HUDEP-2 (cell line): ENCODE measurements around the gene TTYH2.
A peak's percentile ranks its signal among the peaks of the same experiment; 100 is the strongest.

Experiments
- DNase-seq, 76 experiments: peaks; one replicate each; lab custom pipeline; 2025; ENCODE audit not compliant: unreplicated experiment in 76 of 76; lab: John Stamatoyannopoulos, UW

TTYH2 gene

GRCh38 chr17:74281799-74282198 lies 68.4 kb downstream of the TTYH2 start:
- no peak for DNase-seq

- peak in 1 of 76 experiments; percentile 15 for DNase-seq
Measured at GRCh38 chr17:74282274-74282586, 68.9 kb downstream of the TTYH2 start.

GRCh38 chr17:74282587-74283370 lies 69.4 kb downstream of the TTYH2 start:
- peak in 71 of 76 experiments; percentile 13 to 95 (median 76) for DNase-seq

- no peak for DNase-seq
Measured at GRCh38 chr17:74283371-74283673, 70.0 kb downstream of the TTYH2 start.

GRCh38 chr17:74287031-74287602 lies 73.7 kb downstream of the TTYH2 start:
- DNase-seq, result peak in 70 of 76 experiments; percentile 22 to 81 (median 62)

- no peak for DNase-seq
Measured at GRCh38 chr17:74288785-74289184, 75.4 kb downstream of the TTYH2 start.

- no peak for DNase-seq
Measured at GRCh38 chr17:74289688-74290087, 76.3 kb downstream of the TTYH2 start.

GRCh38 chr17:74290340-74290739 lies 77.0 kb downstream of the TTYH2 start:
- peak in 52 of 76 experiments; percentile 14 to 69 (median 41) for DNase-seq

GRCh38 chr17:74292495-74292894 lies 79.1 kb downstream of the TTYH2 start:
- DNase-seq, result no peak

- DNase-seq, result peak in 70 of 76 experiments; percentile 16 to 82 (median 54)
Measured at GRCh38 chr17:74295625-74296547, 82.5 kb downstream of the TTYH2 start.

- peak in 74 of 76 experiments; percentile 65 to 96 (median 87) for DNase-seq
Measured at GRCh38 chr17:74296548-74296936, 83.2 kb downstream of the TTYH2 start.

GRCh38 chr17:74297941-74298340 lies 84.6 kb downstream of the TTYH2 start:
- no peak for DNase-seq

- DNase-seq, result no peak
Measured at GRCh38 chr17:74298778-74299177, 85.4 kb downstream of the TTYH2 start.

GRCh38 chr17:74299226-74300009 lies 86.0 kb downstream of the TTYH2 start:
- DNase-seq, result no peak

GRCh38 chr17:74303305-74303704 lies 89.9 kb downstream of the TTYH2 start:
- no peak for DNase-seq

- no peak for DNase-seq
Measured at GRCh38 chr17:74304184-74304583, 90.8 kb downstream of the TTYH2 start.

GRCh38 chr17:74305865-74306654 lies 92.7 kb downstream of the TTYH2 start:
- DNase-seq, result peak in 8 of 76 experiments; percentile 8 to 33 (median 13)

- peak in 69 of 76 experiments; percentile 9 to 72 (median 47) for DNase-seq
Measured at GRCh38 chr17:74307984-74308773, 94.8 kb downstream of the TTYH2 start.

GRCh38 chr17:74309902-74310301 lies 96.5 kb downstream of the TTYH2 start:
- DNase-seq, result no peak
